GM18502 (cell line): Measurements from ENCODE around the gene SHISAL2B.
"Not testable (repeated sequence)": the region's sequence is repeated elsewhere in the genome, so short reads cannot be mapped to it uniquely, and the experiment has no call there.

Source experiments
- ATAC-seq: cut with Tn5 transposase; IDR thresholded peaks from one replicate; pipeline ENCODE4 v1.9.1; 2021; ENCODE audit warnings: mild to moderate bottlenecking; ENCODE audit not compliant: unreplicated experiment, poor library complexity

Gene SHISAL2B

GRCh38 chr5:64690417-64691151, at the start of gene SHISAL2B:
SHISAL2B (plus strand) TSS chr5:64690503; CDS start chr5:64690624, 121 bp downstream.
- no peak for ATAC-seq

DNA sequence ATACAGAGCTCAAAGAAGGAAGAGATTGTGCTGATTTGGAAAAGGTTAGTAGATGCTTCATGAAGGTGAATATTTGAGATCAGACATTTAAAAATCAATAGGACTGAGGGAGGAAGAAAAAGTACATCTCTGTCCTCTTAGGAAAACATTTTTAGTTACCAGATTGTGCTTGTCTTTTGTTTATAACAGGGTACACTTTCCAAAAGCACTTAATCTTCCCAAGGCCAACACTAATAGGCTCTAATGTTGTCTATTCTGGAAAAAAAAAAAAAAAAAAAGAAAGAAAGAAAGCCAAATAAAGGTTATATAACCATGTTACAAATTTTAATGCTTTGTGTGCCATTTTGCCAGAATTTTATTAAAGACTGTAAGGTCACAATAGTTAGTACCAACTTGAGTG, 45.5 kb upstream of the SHISAL2B start:
- no peak for ATAC-seq

- ATAC-seq, result no peak
Measured at GRCh38 chr5:64646169-64646568, 44.1 kb upstream of the SHISAL2B start.

- ATAC-seq, result no peak
Measured at GRCh38 chr5:64649512-64649911, 40.8 kb upstream of the SHISAL2B start.

DNA sequence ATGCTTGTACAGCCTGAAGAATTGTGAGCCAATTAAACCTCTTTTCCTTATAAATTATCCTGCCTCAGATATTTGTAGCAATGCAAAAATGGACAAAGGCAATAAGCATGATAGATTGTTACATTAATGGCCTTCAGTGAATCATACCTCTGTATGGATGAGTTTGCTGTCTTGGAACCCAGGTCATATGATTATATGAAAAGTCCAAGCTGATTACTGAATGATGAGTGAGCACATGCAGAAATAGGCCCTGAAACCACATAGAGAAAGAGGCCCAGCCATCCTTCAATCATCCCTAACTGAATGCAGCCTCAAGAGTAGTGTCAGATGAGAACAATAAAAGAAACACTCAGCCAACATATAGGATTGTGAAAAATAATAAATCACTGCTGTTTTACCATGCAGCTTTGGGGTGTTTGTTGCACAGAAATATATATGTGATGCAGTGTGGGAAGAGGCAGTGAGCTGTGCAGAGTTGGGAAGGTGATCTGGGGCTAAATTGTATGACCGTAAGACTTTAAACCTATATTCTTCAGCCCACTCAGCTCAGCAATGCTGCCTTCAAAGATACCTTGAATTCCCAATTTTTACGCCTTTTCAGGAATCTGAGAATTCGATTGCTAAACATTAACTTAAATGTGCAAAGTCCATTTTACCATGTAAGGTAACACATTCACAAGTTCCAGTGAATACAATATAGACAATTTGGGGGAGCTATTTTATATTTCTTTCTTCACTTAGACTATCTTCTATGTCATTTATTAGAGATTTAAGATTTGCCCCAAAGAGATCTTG, 36.3 kb upstream of the SHISAL2B start:
- no peak for ATAC-seq

DNA sequence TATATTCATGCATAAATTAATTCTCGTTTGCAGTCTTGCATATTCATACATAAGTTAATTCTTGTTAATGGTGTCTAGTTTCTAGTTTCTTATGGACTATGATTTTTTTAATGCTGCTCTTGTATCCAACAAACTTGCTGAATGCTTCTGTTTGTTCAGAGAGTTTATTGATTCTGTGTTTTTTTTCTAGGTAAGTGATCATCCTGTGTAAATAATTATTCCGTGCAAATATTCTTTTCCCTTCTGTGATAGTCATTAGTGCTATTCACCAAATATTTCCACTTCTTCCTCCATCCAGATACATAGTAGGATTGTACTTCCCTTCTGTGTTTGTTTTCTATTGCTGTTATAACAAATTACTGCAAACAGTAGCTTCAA, 35.8 kb upstream of the SHISAL2B start:
- no peak for ATAC-seq

GRCh38 chr5:64655596-64655995, 34.7 kb upstream of the SHISAL2B start:
- ATAC-seq, result no peak

DNA sequence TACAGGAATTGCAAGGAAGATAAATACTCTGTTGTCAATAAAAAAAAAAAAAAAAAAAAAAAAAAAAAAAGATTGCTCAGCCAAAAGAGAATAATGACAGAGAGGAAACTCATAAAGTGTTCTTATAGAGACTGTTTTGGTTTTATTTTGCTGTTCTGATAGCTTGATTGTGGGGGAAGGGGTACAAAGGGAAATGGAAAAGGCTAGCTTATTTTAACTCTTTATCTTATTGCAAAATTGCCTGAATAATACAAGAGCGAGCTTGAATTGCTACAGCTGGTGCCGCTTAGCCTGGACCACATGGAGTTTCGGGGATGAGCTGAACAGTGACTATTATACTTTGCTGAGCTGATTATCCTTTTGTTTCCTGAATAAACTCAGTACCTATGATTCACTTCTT, 31.0 kb upstream of the SHISAL2B start:
- ATAC-seq, result no peak

GRCh38 chr5:64663181-64663580, 27.1 kb upstream of the SHISAL2B start:
- not testable (repeated sequence) for ATAC-seq

DNA sequence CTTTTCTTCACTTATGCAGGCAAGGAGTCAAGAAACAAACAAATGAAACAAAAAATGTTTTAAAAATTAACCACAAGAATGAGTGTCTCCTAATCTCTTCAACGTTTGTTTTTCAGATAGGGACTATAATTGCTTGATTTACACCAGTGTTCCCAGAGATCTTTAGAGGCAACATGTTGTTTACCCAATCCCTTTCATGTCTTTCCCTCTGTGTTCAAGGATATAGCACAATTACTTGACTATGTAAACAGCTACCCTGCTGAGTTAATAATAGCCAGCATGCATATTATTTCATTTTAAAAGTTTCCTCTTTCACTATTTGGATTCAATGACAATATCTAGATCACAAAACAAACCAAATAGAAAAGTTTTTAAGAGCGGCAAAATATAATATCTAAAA, 25.1 kb upstream of the SHISAL2B start:
- no peak for ATAC-seq

DNA sequence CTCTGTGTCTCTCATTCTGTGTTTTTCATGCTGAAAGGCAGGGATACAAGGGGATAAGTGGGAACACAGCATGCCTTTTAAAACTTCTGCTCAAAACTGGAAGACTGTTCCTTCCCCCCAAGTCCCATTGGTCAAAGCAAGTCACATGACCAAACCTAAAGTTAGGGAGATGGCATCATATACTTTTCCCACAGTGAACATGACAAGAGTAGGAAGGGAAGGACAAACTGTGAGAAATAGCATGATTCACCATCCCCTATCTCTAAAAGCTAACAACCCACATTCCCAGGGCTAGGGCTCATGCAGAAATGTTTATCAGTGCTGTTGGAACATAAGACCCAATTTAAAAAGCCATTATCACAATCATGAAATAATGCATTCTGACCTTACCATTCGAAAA, 24.2 kb upstream of the SHISAL2B start:
- no peak for ATAC-seq

DNA sequence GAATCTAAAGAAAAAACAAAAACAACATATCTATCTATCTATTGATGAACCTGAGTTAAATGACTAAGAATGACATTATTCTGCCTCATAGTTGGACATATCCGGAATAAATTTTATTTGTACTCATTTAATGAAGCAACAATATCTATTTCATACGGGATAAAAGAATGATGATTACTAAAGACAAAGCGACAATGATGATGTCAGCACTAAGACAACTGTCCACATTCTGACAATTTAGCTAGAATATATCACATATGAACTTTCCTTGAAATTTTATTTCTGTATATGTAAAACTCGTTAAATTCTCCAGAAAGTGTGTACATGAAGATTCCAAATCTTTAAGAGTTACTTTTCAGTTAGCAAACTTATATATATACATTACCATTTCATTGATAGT, 23.2 kb upstream of the SHISAL2B start:
- ATAC-seq, result no peak

GRCh38 chr5:64670277-64670676, 20.0 kb upstream of the SHISAL2B start:
- no peak for ATAC-seq

- ATAC-seq, result no peak
Measured at GRCh38 chr5:64671678-64672077, 18.6 kb upstream of the SHISAL2B start.

DNA sequence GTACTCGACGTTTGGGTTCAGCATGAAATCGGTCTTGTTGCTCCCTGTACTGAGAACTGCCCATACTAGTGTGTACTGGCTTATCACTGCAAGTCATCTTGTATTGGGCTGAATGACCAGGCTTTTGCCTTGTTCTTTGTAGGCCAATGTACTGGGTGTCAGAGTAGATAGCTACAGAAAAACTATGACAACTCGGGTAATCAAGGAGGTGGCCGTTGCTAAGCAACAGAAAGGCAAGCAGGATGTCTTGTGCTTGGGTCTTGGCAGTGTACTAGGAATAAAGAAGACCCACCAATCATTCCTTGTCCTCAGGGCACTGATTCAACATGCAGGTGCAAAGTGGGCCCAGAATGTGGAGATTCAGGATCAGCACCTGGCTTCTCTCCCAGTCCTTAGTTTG, 11.9 kb upstream of the SHISAL2B start:
- ATAC-seq, result no peak

- ATAC-seq, result no peak
Measured at GRCh38 chr5:64680289-64680688, 10.0 kb upstream of the SHISAL2B start.

DNA sequence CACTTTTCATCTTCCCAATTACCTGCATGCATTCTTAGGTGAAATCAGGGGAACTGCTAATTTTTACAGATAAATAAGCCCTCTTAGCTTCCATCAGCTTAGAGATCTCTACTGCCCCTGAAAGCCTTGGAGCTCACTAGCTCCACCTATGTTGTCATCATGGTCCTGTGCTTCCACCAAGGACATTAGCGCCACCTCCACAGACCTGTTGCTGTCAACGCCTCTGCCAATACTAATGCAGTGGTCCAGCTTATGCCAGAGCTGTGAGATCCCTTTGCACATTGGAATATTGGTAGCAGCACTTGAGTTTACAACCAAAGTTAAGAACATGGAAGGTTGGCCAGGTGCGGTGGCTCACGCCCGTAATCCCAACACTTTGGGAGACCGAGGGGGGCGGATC, 7.7 kb upstream of the SHISAL2B start:
- ATAC-seq, result no peak

- ATAC-seq, result no peak
Measured at GRCh38 chr5:64685866-64686265, 4.4 kb upstream of the SHISAL2B start.

- no peak for ATAC-seq
Measured at GRCh38 chr5:64688391-64688790, 1.9 kb upstream of the SHISAL2B start.

DNA sequence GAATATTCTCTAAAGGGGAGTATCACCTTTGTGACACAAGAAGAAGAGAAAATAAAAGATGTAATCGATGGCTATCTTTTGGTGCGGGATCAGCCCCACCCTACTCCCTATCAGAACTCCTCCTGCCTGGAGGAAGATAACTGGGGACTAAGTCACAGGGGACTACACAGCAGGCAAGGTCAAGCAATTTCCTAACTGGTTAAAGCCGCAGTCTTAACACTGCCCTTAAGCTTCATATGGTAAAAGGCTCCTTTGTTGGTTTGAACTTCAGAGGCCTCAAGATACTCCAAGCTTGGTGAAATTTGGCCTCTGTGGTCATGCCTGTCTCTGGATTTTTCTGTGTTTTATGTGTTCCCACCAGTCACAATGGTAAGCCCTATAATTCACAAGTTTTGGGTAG, 1.3 kb upstream of the SHISAL2B start:
- no peak for ATAC-seq

DNA sequence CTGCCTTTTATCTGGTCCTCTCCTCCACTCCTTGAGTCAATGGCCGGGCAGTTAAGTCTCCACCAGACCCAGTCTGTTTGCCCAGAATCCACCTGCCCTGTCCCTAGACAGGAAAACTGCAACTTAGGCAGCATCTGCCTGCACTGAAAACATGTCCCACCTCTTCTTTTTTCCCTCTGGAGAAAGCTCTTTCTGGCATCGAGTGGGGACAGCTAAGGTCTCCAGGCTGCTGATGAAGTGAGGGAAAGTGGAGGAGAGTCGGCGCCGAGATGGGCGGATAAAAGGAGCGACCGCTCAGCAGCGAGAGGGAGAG, 243 bp upstream of the SHISAL2B start:
- no peak for ATAC-seq

DNA sequence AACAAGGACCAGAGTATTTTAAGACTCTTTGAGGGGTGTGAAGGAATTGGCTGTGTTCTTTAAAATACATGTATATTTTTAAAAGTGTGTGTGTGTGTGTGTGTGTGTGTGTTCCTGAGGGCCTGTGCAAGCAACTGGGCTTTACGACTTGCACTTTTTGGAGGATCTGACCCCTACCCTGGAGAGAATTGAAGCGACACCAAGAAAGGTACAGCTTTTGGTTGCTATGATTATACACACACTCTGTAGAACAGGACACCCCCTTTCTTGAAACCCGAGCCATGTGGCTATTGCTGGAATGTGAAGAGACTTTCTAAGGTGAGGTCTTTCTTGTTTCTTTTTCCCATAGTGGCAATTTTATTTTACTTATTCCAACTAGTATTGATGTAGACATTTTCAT, 988 bp downstream of the SHISAL2B start:
- ATAC-seq, result no peak
